Stimulated activated CD8-positive, alpha-beta memory T cell treated with anti-CD3 and anti-CD28 coated beads, Interleukin-15, amount 100 ng/mL, for 4 hours (primary cell): ENCODE data around the gene TGFB2.

Source experiments
- DNase-seq, 2 donors: peaks; one replicate each; pipeline ENCODE4 v3.0.0-alpha.2; 2020; ENCODE audit warnings: low read depth in 2 of 2

Gene TGFB2

DNA sequence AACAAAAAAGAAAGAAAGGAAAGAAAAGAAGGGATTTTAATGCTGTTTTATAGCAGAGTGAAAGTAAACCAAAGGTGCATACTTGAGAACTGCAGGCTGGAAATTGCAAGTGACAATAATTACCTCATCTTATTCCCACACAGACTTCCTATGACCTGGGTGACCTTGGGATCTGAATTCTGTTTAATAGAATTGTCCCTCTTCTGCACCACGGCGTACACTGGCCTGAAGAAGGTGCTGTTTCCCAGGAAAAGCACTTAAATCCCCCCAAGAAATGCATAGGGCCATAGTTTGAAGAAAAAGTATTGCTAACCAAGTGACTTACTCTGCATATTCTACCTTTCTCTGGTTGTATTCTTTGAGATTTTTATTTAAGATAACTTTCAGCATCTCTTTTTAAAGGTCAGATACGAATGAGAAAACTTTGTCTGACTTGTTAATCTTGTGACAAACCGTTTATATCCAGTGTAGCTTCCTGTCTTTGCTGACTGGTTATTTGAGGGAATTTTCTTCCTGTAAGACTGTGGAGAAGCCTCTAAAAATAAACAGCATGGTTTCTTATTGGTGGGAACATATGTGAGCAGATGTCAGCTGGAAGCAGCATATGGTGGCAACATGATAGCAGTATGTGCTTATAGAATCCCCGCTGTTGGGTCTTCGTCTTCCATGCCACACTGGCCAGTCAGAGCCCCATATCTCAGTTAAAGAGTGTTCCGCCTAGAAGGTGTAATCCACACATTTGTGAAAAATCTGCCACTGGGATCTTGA is 16.3 kb downstream of the TGFB2 start:
- DNase-seq = no peak

DNA sequence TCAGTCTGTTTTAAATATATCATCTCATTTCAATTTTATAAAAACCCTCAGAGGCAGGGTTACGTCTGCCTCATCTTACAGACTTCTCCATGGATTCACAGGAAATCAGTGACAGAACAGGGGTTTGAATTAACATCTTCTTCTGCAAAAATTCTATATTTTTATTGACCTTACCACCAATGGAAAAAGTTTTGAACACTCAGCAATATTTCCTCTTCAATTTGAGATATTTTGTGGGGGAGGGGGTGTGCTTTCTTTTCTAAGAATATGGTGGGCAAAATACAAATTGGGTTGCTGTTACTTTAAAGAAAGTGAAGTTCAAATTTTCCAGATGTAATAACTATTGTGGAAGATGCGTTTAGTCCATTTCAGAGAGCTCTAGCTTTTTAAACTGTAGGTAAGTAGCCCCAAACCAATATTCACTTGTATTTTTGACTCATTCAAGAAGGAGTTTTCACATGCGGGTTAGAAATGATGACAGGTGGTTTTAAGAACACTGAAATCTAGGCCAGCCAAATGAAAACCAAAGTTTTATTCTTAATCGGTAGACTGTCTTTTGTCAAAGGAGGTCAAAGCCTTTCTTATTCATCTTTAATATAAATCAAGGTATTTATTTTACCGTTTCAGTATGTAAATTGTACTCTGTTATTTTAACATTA is 17.4 kb downstream of the TGFB2 start:
- DNase-seq = no peak

DNA sequence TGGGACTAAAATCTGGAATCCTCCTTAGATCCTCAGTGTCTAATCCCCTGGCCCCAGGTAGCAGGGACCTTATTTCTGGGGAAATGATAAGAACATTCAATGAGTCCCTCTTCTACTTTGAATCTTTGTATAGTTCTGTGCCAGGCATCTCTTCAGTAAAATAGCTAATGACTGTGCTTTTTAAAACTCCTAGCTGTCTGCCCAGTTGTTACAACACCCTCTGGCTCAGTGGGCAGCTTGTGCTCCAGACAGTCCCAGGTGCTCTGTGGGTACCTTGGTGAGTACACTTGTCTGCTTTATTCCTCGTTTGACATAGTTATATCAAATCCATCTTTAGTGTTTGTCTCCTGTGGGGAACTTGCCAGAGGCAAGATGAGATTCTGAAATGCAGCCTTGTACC is 18.0 kb downstream of the TGFB2 start:
- no peak for DNase-seq

DNA sequence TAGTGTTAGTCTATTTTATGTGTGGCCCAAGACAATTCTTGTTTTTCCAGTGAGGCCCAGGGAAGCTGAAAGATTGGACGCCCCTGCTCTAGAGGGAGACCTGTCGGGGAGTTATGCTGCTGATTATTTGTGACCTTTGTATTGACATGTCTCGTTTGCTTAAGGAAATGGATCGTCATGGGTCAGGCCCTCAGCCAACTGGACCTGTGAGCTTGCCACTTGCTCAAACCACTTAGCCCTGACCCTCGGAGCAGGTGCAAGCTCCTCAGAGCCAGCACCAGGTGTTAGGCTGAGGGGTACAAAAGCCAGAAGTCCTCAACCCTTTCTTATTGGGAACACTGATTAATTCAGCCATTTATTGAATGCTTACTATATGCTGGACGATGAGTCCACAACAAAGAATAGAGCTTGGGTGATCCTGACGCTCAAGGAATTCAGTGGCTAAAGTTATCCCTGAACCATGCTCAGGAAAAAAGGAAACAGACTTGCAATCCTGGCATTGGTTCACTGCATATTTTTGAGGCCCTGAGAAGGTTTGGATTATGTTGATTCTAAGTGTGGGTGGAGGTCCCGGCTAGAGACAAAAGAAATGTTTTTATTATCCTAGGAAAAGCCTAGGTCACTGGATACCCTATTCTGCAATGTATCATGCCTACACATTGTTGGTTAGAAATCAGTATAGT is 19.0 kb downstream of the TGFB2 start:
- DNase-seq = no peak

DNA sequence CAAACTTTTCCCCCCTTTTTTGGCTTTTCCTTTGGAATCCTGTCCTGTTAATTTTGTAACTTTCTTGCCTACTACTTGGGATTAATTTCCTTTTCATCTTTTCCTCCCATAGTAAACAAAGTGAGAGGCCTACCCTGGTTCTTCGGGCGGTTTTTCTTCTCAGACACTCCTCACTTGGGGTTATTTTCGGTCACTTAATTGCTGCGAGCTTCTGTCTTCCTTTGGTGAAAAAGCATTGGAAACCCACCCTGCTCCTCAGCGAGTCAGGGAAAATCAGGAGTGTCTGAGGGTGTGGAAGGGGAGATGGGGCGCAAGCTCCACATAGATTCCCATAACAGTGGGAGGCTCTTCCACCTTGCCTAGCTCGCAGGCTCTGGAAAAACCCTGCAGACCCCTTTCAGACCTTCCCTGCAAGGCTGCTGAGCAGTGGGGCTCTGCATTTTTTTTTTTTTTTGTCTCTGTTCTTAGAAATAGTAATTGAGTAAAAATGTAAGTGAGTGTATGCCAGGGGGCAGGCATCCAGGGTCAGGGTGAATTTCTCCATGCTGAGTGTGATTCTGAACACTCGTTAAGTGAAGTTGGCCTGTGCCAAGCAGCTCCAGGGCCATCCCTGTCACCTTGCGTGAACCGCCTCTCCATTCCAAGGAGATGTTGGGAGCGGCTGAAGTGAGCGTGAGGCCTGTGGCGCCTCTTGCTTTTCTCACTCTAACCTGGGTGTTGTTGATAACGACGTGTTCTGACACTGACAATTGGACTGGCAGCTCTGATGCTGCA is 20.3 kb downstream of the TGFB2 start:
- DNase-seq = no peak

DNA sequence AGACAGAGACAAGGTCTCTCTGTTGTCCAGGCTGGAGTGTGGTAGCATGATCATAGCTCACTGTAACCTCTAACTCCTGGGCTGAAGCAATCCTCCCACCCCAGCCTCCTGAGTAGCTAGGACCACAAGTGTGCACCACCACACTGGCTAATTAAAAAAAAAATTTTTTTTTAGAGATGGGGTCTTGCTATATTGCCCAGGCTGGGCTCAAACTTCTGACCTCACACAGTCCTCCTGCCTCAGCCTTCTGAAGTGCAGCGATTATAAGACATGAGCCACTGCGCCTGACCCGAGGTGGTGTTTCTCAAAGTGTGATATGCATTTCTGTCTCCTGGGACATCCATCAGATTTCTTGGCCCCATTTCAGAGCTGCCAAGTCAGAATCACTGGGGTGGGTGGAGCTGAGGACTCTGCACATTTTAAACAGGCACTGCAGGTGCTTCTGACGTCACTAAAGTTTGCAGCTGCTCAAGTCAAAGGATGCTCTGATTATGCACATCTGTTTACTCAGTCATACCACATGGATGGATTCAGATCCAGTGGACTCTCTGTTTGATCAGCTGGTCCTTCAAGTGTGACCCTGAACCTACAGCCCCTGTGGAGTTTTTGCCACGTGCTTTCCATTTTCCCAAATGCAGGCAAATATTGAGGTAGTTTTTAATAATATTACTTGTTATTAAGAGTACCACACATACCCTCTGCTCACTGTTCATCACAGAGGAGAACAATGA is 21.4 kb downstream of the TGFB2 start:
- DNase-seq = no peak

DNA sequence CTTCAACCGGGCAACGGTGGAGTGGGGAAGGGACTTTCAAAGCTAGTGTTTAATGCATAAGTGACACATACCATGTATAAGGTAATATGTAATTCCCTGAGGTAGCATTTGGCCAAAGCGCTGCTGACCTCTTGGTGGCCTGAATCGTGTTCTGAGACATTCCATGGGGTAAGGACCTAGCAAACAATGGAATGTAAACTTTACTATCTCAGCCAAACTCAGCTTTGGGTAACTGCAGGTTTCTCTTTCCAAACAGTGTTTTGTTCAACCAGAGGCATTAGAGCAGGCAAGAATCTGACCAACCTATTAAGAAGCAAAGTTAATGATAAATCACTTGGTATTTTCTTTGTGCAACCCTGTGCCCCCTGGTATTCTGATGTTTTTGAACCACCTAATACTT is 22.0 kb downstream of the TGFB2 start:
- no peak for DNase-seq

DNA sequence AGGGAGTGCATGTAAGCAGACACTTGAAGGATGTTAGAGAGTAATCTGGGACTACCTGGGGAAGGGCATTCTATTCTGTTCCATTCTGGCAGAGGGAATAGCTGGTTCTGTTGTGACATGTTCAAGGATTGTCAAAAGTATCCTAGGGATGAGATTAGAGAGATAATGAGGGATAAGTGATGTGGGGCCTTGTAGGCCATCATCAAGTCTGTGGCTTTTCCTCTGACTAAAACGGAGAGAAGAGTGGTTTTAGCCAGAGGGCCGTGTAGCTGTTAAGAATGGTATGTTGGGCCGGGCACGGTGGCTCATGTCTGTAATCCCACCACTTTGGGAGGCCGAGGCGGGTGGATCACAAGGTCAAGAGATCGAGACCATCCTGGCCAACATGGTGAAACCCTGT is 23.6 kb downstream of the TGFB2 start:
- DNase-seq = no peak

DNA sequence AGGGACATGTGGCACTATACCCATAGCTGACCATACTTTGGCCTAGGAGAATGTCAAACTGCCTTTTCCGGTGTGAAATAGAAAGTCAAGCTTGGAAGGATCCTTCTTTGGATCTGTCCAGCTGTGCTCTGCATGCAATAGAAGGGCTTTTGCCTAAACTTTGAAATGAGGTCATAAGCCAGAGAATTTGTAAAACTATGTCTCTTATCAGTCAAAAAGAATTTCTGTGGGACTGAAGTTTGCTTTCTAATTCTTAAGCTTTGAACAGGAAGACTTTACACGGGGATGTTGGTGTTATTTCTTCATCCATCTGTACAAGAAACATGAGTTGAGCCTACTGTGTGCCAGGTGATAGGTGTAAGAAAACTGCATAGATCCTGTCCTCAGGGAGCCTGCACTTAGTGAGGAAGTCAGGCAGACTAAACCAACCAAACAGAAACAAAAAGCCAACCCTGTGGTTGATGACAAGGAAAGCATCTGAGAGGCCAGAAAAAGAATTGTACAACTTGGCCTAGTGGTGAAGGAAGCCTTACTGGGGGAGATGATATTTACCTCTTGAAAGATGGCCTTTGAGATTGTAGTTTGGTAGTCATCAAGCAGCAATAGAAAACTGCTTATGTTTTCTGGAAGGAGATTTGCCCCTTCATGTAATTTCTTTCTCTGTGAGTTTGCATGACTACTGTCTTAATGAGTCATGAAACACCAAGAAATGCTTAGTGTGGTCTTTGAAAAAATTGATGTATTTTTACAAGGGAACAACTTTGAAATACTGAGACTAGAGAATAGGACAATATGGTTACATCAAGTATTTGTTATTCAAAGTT is 24.8 kb downstream of the TGFB2 start:
- DNase-seq = no peak

DNA sequence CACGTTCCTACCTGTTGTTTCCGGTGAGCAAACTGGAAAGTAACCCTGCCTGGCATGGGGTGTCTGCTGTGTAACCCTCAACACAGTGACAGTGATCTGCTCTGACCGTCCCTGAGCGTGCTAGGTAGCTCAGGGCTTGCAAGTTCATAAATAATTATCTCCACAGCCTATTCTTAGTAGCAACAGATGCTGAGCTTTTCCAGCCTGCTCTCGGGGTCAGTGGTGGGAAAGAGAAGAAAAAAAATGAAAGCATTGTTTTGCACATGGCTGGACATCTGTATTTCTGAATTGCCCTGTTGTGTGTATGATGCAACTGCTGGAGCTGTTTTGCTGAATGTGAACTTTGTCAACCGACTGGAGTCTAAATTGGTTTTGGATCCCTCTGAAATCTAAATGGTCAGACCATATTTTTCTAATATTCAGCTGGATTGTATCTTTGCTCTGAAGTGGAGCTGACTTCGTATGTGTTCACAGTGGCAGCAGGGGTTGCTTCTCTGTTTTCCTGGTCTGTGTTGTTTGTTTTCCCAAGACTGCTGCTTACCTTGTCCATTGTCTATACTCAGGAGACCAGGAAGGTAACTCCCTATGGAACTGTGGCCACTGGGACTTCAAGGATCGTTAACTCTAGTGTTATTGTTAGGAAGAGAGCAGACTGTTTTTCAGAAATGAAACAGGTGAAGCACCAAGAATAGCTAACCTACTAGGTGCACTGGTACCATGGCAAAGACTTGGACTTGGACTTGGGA is 27.0 kb downstream of the TGFB2 start:
- no peak for DNase-seq

DNA sequence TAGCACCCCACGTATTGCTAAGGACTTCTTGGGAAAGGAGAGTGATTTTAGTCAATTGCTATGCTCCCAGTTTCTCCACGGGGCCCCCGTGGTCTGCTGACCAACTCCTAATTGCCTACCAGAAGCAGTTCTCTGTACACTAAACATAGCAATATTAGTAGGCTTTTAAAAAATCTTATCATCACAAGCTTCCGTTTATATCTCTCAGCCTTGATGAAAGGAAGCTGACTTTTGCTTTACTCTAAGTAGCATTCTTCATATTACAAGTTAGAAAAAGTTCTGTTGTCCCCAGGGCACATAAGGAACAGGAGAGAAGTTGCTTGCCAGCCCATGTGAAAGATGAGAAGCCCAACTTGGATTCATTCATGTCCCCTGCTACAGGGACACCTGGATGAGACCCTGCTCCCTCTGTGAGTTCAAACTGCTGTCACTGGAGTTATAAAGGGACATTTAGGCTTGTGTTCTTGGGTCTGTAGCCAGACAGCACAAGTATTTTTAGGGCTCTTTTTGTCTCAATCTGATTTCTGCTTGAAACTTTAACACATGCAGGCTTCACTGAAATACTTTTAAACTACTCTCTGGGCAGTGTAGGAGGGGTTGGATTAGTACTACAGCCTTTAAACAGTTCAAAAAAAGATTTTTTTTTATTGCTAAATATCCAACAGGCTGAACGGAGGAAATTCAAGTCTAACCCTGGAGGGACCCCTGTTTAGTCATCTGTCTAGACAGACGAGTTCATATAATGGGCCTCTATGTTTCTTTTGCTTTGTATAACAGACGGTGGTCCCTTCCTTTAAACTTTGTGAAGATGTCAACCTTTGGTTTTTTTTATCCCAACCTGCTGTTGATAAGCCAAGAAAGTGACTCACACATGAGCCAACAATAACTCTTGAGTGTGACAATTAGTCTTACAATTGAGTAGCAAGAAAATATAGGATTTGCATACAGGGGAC is 29.5 kb downstream of the TGFB2 start:
- DNase-seq = no peak

DNA sequence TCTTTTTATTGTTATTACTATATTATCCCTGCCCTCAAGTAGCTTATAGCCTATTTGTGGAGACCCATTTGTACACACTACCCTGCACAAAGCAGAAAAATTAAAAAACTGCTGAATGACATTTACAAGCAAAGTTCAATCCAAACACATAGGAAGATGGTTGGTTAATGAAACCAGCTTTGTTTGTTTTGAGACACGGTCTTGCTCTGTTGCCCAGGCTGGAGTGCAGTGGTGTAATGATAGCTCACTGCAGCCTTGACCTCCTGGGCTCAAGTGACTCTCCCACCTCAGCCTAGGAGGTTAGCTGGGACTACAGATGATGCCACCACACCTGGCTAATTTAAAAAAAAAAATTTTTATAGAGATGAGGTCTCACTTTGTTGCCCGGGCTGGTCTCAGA is 31.6 kb downstream of the TGFB2 start:
- DNase-seq = no peak

DNA sequence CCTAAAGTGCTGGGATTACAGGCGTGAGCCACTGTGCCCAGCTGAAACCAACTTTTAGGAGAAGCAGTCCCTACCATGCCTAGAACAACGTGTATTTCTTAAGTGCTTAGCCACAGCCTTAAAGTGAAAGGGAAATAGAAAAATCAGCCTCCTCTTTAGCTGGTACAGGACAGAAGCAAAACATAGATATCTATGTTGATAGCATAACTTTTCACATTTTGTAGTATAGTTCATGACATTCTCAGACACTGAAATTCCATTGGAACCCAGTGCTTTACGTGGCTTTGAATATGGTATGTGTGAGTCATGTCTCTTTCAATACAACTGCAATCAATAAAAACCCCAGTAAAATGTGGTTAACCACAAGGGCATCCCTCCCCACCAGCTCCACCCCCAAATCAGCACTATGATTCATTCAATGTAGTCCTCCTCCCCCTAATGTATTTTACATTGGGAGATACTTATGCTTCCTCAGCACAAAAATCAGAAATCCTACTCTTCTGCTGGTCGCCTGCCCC is 32.1 kb downstream of the TGFB2 start:
- peak; percentile 17 to 27 for DNase-seq

DNA sequence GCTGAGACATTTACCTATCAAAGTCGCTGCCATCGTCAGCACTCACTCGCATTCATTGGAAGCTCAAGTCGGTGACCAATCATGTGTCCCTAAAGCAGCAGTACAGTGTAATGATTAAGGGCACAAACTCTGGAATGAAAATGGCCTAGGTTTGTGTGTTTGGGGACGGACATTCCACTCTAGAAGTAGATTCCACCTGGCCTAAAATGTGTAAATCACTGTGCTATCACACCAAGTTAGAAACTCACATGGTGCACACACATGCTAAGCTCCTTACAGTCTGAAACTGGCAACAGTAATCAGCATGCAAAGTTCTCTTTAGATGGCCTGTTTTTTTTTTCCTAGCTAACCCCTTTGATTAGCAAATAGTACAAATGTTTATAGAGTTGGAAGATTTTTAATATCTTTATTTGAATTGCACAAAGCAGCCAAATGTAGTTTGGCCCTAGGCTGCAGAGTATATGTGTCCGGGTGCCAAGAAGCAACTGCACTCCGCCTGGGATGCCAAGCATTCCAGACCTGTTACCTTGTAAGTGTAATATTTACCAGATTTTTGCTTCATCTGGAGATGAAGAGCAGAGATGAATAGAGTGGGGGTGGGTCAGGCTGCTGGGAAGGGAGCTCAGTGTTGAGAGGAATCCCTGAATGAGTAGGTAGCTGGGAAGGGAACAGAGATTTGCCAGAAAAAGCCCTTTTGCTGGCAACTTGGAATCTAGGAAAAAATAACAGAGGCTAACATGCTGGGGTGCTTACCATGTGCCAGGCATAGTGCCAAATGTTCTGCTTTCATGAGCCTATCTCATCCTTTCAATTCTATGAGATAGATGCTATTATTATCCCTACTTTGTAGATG is 35.2 kb downstream of the TGFB2 start:
- no peak for DNase-seq

DNA sequence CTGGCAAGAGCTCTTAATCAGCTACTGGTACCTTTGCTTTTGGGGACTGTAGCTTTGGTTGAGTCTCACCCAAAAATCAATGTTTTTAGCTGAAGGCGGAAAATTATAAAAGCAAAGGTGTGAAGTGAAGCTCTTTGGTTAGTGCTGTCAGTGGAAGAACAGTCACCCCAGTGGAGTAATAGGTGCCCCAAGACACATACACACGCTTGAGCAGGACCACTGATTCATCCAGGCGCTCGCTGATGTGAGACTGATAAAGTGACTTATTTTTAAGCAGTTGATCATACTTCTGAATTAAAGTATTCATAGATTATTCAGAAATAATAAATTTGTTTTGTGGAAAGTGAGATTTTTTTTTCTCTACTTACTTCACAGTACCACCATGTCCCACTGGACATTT is 37.1 kb downstream of the TGFB2 start:
- no peak for DNase-seq

DNA sequence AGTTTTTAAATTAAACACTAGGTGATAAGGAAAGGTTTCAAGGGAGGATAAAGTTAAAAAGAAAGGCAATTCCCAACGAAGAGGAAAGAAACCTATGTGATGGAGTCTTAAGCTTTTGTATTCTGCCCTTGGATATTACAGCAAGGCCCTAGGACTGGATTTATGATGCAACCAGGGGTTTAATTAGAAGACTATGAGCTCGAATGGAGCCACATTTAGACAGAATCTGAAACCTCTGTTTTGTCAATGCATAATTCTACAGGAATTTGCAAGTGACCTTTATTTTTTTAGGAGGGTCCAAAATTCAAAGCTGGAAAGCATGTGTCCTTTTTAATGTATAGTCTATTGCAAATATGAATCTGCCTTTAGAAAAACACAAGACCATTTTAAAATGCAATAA is 37.9 kb downstream of the TGFB2 start:
- no peak for DNase-seq

DNA sequence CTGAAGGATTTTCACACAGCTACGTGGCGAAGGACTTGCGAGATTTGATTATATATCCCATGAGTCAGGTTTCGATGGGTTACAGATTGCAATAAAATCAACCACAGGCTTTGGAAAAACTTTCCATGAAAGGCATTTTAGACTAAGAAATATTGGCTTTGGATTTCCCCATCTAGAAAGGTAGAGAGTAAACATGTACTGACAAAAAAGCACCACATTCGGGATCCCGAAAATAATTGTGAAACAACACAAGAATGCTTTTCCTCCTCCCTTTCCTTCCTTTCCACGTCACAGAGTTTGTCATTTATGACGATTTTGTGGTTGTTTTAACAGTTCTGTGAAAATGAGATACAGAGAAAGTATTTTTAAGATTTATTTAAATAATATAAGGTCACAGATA is 38.5 kb downstream of the TGFB2 start:
- DNase-seq = no peak

DNA sequence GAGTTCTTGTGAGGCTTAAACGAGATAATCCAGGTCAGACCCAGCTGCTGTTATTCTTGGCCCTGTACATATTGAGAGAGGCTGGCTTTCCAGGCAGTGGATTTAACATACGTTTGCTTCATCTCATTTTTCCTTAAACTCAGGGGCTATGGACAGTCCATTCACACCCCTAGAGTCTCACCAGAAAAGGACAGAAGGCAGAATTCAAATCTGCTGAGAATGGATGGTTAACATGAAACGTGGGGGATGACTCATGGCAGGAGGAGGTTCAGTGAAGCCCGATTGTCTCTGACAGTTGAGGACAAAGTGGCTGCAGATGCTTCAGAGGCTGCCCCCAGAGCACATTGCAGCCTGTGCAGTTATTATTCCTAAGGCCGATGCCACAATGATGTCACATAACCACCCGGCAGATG is 39.5 kb downstream of the TGFB2 start:
- no peak for DNase-seq
